ENCODE results near the gene DNAJB14. TPM values are rescaled to one million over a fixed set of nuclear protein-coding genes. Genes with fewer than 3 reads are reported as not detected.
A peak's percentile ranks its signal among the peaks of the same experiment; 100 is the strongest.

The DNAJB14 gene
- total and polyA plus RNA-seq, 2 donors (not counting 1 experiment from before 2014, with no cell fraction given), result 14.4 to 64.9 TPM

DNA sequence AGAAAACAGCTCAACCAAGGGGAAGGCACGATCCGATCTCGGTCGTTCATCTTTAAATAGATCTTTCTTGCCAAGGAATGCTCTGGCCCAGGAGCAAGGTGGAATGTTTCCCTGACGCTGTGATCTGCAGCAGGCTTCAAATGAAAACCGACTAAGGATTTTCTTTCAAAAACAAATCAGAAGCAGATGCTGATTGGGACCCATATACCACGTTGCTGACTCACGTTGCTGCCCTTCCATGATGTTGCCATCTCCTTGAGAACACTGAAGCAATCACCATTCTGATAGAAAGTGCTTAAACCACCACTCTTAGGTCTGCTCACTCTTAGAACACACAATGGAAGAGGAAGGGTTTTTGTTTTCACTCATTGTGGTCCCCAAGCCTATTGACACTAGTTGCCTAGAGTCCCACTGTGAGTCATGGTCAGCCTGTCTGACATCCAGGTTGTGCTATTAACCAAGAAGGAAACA lies 78.3 kb downstream of the DNAJB14 start:
- H3K27me3 Mint-ChIP-seq, result no peaks in the 10 kb centered on the region
- intact Hi-C loops (cut with micrococcal nuclease), result no loop called here
- no peaks in the 10 kb centered on the region for H3K9me3 ChIP-seq (ENCODE audit: control extremely low read depth in 1 of 3, control insufficient read depth in 2 of 3, insufficient read depth in 1 of 3, low read length in 2 of 3)
- TF ChIP-seq, protein P1, sequence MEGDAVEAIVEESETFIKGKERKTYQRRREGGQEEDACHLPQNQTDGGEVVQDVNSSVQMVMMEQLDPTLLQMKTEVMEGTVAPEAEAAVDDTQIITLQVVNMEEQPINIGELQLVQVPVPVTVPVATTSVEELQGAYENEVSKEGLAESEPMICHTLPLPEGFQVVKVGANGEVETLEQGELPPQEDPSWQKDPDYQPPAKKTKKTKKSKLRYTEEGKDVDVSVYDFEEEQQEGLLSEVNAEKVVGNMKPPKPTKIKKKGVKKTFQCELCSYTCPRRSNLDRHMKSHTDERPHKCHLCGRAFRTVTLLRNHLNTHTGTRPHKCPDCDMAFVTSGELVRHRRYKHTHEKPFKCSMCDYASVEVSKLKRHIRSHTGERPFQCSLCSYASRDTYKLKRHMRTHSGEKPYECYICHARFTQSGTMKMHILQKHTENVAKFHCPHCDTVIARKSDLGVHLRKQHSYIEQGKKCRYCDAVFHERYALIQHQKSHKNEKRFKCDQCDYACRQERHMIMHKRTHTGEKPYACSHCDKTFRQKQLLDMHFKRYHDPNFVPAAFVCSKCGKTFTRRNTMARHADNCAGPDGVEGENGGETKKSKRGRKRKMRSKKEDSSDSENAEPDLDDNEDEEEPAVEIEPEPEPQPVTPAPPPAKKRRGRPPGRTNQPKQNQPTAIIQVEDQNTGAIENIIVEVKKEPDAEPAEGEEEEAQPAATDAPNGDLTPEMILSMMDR (IDR thresholded peaks at IDR 0.05), result no peak
- no peak for TF ChIP-seq EZH2 (IDR thresholded peaks at IDR 0.05; ENCODE audit: borderline replicate concordance, insufficient read depth, low read depth, low read length, poor library complexity, severe bottlenecking)
- peaks cover 20 to 74% of the 10 kb centered on the region in 2 experiments for H3K36me3 ChIP-seq (replicated peaks in 1 of 2; ENCODE audit: control extremely low read depth in 1 of 2, control insufficient read depth in 1 of 2, extremely low read depth in 1 of 2, insufficient read depth in 2 of 2, low read length in 1 of 2)
- CTCF ChIA-PET, result interaction anchor here (1.0 kb wide), 1 partner anchor 57 kb away, joined by 4 read pairs; no protein-coding TSS in a partner anchor
- no peak overlapping the region for H3K9ac ChIP-seq (ENCODE audit: low read length)
- H3K4me3 ChIP-seq (ENCODE audit: control extremely low read depth in 1 of 5, extremely low read depth in 1 of 5, insufficient read depth in 1 of 5, low read depth in 2 of 5, low read length in 4 of 5), result no peak overlapping the region
- H4K20me1 ChIP-seq (ENCODE audit: control insufficient read depth, insufficient read depth, low read length, poor library complexity, severe bottlenecking), result no peaks in the 10 kb centered on the region
- no peak overlapping the region for H3K4me3 Mint-ChIP-seq
- H3K27me3 ChIP-seq (replicated peaks in 1 of 4; ENCODE audit: control extremely low read depth in 1 of 4, control insufficient read depth in 3 of 4, insufficient read depth in 4 of 4, low read length in 3 of 4), result no peaks in the 10 kb centered on the region
- H3K9me3 Mint-ChIP-seq (ENCODE audit: insufficient read depth), result no peaks in the 10 kb centered on the region
- WGBS (ENCODE audit: insufficient coverage), result 97% methylated on average over 6 of the region's 8 CpGs
- DNase-seq, result no peak
- peaks cover 10% of the 10 kb centered on the region for H3K79me2 ChIP-seq (ENCODE audit: control insufficient read depth, insufficient read depth, low read length)
- H2AFZ ChIP-seq (ENCODE audit: insufficient read depth, low read depth, low read length, poor library complexity, severe bottlenecking), result no peak overlapping the region
- POLR2A ChIA-PET, result no interaction called here
- no peak for ATAC-seq (ENCODE audit: low read depth)
- peak overlapping the region in 1 of 2 donors; percentile 39 for H3K27ac ChIP-seq (ENCODE audit: low read length in 2 of 2)
- no peak overlapping the region for H3K27ac Mint-ChIP-seq
- no peak overlapping the region for H3K4me2 ChIP-seq (replicated peaks; ENCODE audit: low read depth, low read length, poor library complexity, severe bottlenecking)
- H3K4me1 ChIP-seq (ENCODE audit: control insufficient read depth in 2 of 2, insufficient read depth in 2 of 2, low read length in 2 of 2), result no peaks in the 10 kb centered on the region
- H3K4me1 Mint-ChIP-seq, result no peaks in the 10 kb centered on the region

DNA sequence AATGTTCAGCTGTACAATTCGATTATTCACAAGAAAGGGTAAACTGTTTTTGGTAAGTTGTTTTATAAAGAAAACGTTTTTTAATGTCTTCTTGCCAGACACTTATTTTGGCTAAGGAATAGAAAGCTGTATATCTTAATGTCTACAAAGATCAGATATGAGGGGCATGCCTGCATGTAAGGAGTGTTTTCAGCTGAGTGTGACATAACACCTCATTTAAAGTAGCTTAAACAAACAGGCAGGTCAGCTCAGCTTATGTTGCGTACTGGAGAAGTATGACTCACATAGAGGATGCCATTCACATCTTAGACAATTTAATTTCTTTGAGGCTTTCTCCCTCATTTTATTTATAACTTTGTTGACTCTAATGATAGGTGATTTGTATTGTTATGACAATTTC lies 82.6 kb downstream of the DNAJB14 start:
- DNase-seq (no peak), ATAC-seq (ENCODE audit: low read depth) (no peak)
- Histone ChIP-seq H3K4me3 (ENCODE audit: control extremely low read depth in 1 of 5, extremely low read depth in 1 of 5, insufficient read depth in 1 of 5, low read depth in 2 of 5, low read length in 4 of 5) (no peak overlapping the region), H3K9me3 (ENCODE audit: control extremely low read depth in 1 of 3, control insufficient read depth in 2 of 3, insufficient read depth in 1 of 3, low read length in 2 of 3) (no peaks in the 10 kb centered on the region), H3K27me3 (replicated peaks in 1 of 4; ENCODE audit: control extremely low read depth in 1 of 4, control insufficient read depth in 3 of 4, insufficient read depth in 4 of 4, low read length in 3 of 4) (no peaks in the 10 kb centered on the region), H3K36me3 (replicated peaks in 1 of 2; ENCODE audit: control extremely low read depth in 1 of 2, control insufficient read depth in 1 of 2, extremely low read depth in 1 of 2, insufficient read depth in 2 of 2, low read length in 1 of 2) (peaks cover 31 to 63% of the 10 kb centered on the region in 2 experiments), H3K4me2 (replicated peaks; ENCODE audit: low read depth, low read length, poor library complexity, severe bottlenecking) (no peak overlapping the region), H3K79me2 (ENCODE audit: control insufficient read depth, insufficient read depth, low read length) (peaks cover 46% of the 10 kb centered on the region), H3K9ac (ENCODE audit: low read length) (no peak overlapping the region), H3K27ac (ENCODE audit: low read length in 2 of 2) (peak overlapping the region in 1 of 2 donors; percentile 5), H4K20me1 (ENCODE audit: control insufficient read depth, insufficient read depth, low read length, poor library complexity, severe bottlenecking) (peaks cover 21% of the 10 kb centered on the region), H2AFZ (ENCODE audit: insufficient read depth, low read depth, low read length, poor library complexity, severe bottlenecking) (no peak overlapping the region), H3K4me1 (ENCODE audit: control insufficient read depth in 2 of 2, insufficient read depth in 2 of 2, low read length in 2 of 2) (peaks cover 18 to 21% of the 10 kb centered on the region in 2 donors)
- Mint-ChIP-seq H3K27ac (peak overlapping the region; percentile 10), H3K4me3 (no peak overlapping the region), H3K9me3 (ENCODE audit: insufficient read depth) (no peaks in the 10 kb centered on the region), H3K4me1 (peaks cover 26% of the 10 kb centered on the region), H3K27me3 (no peaks in the 10 kb centered on the region)
- TF ChIP-seq EZH2 (IDR thresholded peaks at IDR 0.05; ENCODE audit: borderline replicate concordance, insufficient read depth, low read depth, low read length, poor library complexity, severe bottlenecking), result no peak
- TF ChIP-seq, protein P1 (IDR thresholded peaks at IDR 0.05), result no peak
- WGBS (ENCODE audit: insufficient coverage), result no CpG with 5 or more reads among the region's 3 CpGs
- POLR2A ChIA-PET, result interaction anchor here (0.7 kb wide), 1 partner anchor 1484 kb away, joined by 3 read pairs; no protein-coding TSS in a partner anchor
- CTCF ChIA-PET, result interaction anchor here (0.9 to 1.9 kb wide), 4 partner anchors 21 to 56 kb away, joined by 3 to 8 read pairs (median 4); no protein-coding TSS in a partner anchor
- intact Hi-C loops (cut with micrococcal nuclease), result no loop called here
